ENCODE measurements around the gene MFAP5.
A peak's percentile ranks its signal among the peaks of the same experiment; 100 is the strongest.
"Not testable (repeated sequence)": the region's sequence is repeated elsewhere in the genome, so short reads cannot be mapped to it uniquely, and the experiment has no call there.

MFAP5 gene

GRCh38 chr12:8629486-8630033, 33.1 kb downstream of the MFAP5 start:
- no peak for DNase-seq (ENCODE audit: low spot score)

GRCh38 chr12:8628731-8629130, 33.9 kb downstream of the MFAP5 start:
- DNase-seq (ENCODE audit: low spot score), result no peak

- not testable (repeated sequence) for DNase-seq (ENCODE audit: low spot score)
Measured at GRCh38 chr12:8624750-8625149, 37.9 kb downstream of the MFAP5 start.

DNA sequence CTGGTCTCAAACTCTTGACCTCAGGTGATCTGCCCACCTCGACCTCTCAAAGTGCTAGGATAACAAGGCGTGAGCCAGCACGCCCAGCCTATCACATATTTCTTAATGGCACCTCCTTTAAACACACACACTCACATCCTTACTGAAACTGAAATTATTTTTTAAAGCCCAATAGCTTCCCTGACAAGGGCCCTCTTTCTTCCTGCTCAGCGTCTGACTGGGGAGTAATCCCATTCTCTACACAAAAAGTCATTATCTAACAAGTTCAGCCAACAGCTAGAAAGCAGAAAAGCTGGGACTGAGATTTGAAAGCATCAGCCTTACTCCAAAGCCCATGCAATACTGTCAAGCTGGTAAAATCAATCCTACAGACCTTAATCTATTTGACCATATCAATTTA, 40.0 kb downstream of the MFAP5 start:
- no peak for DNase-seq (ENCODE audit: low spot score)

DNA sequence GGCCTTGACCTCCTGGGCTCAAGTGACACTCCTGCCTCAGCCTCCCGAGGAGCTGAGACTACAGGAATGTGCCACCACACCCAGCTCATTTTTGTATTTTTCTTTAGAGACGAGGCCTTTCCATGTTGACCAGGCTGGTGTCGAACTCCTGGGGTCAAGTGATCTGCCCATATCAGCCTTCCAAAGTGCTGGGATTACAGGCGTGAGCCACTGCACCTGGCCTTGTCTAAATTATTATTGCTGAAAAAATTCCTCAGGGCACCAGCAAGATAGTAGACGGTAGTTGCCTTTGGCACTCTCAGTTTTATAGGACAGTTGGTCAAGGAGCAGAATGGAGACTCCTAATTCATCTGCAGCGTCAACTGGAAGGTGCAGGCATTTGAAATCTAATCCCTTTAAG, 47.4 kb downstream of the MFAP5 start:
- no peak for DNase-seq (ENCODE audit: low spot score)

DNA sequence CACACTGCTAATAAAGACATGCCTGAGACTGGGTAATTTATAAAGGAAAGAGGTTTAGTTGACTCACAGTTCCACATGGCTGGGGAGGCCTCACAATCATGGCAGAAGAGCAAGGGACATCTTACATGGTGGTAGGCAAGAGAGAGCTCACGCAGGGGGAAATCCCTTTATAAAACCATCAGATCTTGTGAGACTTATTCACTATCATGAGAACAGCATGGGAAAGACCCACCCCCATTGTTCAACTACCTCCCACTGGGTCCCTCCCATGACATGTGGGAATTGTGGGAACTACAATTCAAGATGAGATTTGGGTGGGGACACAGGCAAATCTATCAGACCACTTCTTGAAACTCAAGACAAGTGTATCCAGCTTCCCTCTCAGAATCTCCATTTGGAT, 48.7 kb downstream of the MFAP5 start:
- DNase-seq (ENCODE audit: low spot score), result not testable (repeated sequence)

GRCh38 chr12:8612629-8613028, 50.0 kb downstream of the MFAP5 start, which contains the start of gene AICDA:
Gene AICDA (minus strand): TSS chr12:8612859. CDS start chr12:8612767, 92 bp downstream.
- no peak for DNase-seq (ENCODE audit: low spot score)

GRCh38 chr12:8609061-8609570, 53.5 kb downstream of the MFAP5 start:
- DNase-seq (ENCODE audit: low spot score), result peak; percentile 14

GRCh38 chr12:8606890-8607289, 55.7 kb downstream of the MFAP5 start:
- DNase-seq (ENCODE audit: low spot score), result no peak

DNA sequence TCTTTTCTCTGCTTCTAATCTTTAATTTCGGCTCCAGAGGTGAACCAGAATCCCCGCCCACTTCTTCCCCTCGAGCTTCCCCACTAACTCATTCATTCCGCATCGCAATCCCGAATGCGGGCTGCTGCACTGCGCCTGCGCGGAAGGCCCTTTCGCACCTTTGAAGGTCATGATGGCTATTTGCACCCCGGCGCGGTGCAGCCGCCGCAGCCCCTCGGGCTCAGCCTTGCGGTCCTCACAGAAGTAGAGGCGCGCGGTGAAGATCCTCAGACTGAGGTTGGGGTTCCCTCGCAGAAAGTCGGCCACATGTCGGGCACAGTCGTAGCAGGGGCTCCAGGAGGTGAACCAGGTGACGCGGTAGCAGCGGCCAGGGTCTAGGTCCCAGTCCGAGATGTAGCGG, 57.6 kb downstream of the MFAP5 start:
- no peak for DNase-seq (ENCODE audit: low spot score)

DNA sequence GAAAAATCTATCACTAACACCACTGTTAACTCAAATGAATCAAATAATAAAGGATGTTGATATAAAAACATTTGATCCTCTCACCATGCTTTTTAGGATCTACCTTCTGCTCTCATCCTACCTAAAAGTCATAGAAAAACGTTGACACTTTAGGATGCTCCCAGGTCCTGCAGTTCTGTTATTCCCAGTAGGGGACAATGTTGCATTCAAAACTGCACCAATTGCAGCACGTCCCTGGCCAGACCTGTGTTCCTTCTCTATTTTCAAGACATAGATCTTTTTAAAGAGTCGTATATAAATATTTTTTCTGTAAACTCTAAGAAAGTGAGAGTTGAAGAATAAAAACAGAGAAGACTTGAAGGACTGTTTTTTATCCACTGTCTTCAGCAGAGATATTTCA, 58.8 kb downstream of the MFAP5 start:
- DNase-seq (ENCODE audit: low spot score), result no peak

- DNase-seq (ENCODE audit: low spot score), result no peak
Measured at GRCh38 chr12:8603286-8603685, 59.3 kb downstream of the MFAP5 start.

DNA sequence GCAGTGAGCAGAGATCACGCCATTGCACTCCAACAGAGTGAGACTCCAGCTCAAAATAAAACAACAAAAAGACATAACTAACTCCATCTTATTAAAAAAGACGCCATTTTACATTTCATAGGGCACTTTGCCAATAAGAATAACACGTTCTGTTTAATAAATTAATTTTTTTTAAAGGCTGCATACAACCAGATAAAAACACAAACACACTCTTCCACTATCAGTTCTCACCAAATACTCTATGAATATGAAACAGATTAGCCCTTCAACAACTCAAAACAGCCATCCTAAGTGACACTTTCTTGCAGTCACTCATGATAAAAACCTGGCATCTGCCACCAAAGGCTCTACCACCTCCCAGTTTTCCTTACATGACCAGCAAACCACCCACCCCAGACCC, 66.1 kb downstream of the MFAP5 start:
- no peak for DNase-seq (ENCODE audit: low spot score)
